Fibroblast of the conjunctiva (primary cell): ENCODE data around the gene C4B.
"Not testable (repeated sequence)": the region's sequence is repeated elsewhere in the genome, so short reads cannot be mapped to it uniquely, and the experiment has no call there.

Experiments used
- DNase-seq: peaks from one replicate; pipeline ENCODE4 v3.0.0-alpha.2; 2010; ENCODE audit warnings: low read depth

Gene C4B

GRCh38 chr6:32037136-32037535 is 22.5 kb downstream of the C4B start:
- DNase-seq: not testable (repeated sequence)

- not testable (repeated sequence) for DNase-seq
Observed at GRCh38 chr6:32037598-32038524, 23.3 kb downstream of the C4B start, which contains the start of gene CYP21A2. Gene CYP21A2, plus strand, starts transcription at chr6:32038415. Its CDS starts 8 bp downstream, at chr6:32038423.

- not testable (repeated sequence) for DNase-seq
Observed at GRCh38 chr6:32038878-32039277, 24.3 kb downstream of the C4B start.

GRCh38 chr6:32039321-32040274 is 25.0 kb downstream of the C4B start:
- not testable (repeated sequence) for DNase-seq

- DNase-seq: not testable (repeated sequence)
Observed at GRCh38 chr6:32040299-32041049, 25.9 kb downstream of the C4B start.

- not testable (repeated sequence) for DNase-seq
Observed at GRCh38 chr6:32041050-32041321, 26.4 kb downstream of the C4B start.

- DNase-seq: not testable (repeated sequence)
Observed at GRCh38 chr6:32041385-32041784, 26.8 kb downstream of the C4B start.

- not testable (repeated sequence) for DNase-seq
Observed at GRCh38 chr6:32042276-32042675, 27.7 kb downstream of the C4B start.

- DNase-seq: not testable (repeated sequence)
Observed at GRCh38 chr6:32043589-32044380, 29.2 kb downstream of the C4B start.

- not testable (repeated sequence) for DNase-seq
Observed at GRCh38 chr6:32044916-32045315, 30.3 kb downstream of the C4B start.

GRCh38 chr6:32045811-32046449 is 31.3 kb downstream of the C4B start:
- DNase-seq: no peak

- no peak for DNase-seq
Observed at GRCh38 chr6:32046450-32047083, 32.0 kb downstream of the C4B start.

- peak; percentile 60 for DNase-seq
Observed at GRCh38 chr6:32047084-32047478, 32.5 kb downstream of the C4B start.

GRCh38 chr6:32047539-32047854 is 32.9 kb downstream of the C4B start:
- no peak for DNase-seq

- DNase-seq: no peak
Observed at GRCh38 chr6:32047855-32048766, 33.5 kb downstream of the C4B start.

- DNase-seq: not testable (repeated sequence)
Observed at GRCh38 chr6:32049149-32049548, 34.6 kb downstream of the C4B start.

- not testable (repeated sequence) for DNase-seq
Observed at GRCh38 chr6:32049736-32050135, 35.1 kb downstream of the C4B start.

GRCh38 chr6:32050562-32050961 is 36.0 kb downstream of the C4B start:
- no peak for DNase-seq

- DNase-seq: not testable (repeated sequence)
Observed at GRCh38 chr6:32052626-32053025, 38.0 kb downstream of the C4B start.
